ENCODE measurements around the gene DAAM1.

The DAAM1 gene

DNA sequence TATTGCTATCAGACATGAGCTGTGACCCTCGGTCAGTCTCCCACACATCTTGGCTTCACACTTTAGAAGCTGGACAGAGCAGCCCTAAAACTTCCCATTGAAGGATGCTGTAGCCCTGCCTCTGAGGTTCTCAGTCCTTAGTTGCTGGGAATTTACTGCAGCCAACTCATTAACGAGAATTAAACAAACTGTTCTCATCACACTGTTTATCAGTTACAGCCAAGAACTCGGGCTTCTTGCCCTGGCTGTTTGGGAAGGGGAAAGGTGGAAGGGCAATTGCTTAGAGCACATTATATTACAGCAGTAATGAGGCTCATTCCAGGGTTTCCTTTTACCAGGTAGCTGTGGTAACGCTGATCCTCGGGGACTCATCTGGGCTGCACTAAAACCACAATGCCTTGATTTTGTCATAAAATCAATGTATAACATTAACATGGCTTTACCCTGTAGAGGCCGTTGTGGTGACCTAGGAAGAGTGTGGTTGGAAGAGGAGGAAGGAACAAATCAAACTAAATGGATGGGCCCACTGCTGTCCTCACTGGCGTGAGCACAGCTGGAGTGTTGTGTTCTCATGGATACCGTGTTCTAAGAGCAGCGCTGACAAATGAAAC is 189.6 kb downstream of the DAAM1 start:
- DNase-seq: no peak

GRCh38 chr14:59389936-59390335 is 201.5 kb downstream of the DAAM1 start:
- no peak for DNase-seq

GRCh38 chr14:59391388-59391787 is 202.9 kb downstream of the DAAM1 start:
- DNase-seq: no peak

- no peak for DNase-seq
These were observed 205.8 kb downstream of the DAAM1 start for GRCh38 chr14:59394268-59394667.

DNA sequence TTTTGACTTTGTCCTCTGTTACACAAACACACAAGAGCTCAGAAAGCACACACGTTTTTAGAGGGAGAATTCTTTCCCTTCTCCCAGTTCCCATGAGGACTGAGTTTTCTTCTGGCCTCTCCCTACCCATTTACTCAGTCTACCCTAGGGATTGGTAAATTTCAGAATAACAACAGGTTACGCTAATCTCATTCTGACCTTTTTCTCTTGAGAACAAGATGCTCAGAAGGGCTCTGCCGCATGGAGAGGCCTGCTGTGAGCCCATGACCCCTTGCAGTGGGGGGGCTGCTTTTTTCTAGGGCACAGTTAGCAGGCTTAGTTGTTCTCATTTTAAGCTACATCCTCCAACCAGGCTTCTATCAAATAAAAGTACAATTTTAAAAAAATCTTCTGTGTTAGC is 207.2 kb downstream of the DAAM1 start:
- no peak for DNase-seq

- DNase-seq: no peak
These were observed 210.4 kb downstream of the DAAM1 start for GRCh38 chr14:59398841-59399240.

GRCh38 chr14:59406454-59407245 is 218.2 kb downstream of the DAAM1 start:
- no peak for DNase-seq

DNA sequence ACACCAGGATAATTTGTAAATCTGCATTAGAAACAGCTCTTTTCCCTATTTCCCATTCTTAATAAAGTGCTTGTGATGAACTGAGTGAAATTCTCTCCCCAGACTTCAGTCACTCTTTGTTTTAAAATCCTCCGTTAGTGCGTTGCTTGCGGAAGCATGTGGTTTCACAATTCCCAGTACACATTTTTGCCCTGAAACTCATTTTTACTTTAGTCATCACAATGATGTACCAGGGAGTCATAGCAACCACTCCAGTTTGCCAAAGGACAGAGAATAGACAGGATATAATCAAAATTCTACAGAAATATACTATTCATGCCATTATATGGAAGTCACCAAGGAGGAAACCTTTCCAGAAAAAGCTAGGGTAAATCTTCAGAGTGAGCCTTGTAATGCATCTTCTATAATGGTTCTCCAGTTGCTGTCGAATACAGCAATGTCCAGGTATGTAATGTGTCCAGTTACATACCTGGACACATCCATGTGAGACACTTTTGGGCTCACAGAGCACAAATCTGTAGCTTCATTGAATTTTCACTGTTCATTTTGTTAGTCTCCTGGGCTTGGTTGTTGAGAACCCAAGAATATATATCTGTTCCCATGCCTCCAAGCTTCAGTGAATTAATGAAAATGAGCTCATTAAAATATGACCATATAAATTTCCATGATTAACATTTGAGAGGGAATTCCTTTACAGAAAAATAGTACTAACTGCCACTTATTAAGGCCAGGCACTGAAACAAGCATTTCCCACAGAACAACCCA is 219.0 kb downstream of the DAAM1 start:
- no peak for DNase-seq

DNA sequence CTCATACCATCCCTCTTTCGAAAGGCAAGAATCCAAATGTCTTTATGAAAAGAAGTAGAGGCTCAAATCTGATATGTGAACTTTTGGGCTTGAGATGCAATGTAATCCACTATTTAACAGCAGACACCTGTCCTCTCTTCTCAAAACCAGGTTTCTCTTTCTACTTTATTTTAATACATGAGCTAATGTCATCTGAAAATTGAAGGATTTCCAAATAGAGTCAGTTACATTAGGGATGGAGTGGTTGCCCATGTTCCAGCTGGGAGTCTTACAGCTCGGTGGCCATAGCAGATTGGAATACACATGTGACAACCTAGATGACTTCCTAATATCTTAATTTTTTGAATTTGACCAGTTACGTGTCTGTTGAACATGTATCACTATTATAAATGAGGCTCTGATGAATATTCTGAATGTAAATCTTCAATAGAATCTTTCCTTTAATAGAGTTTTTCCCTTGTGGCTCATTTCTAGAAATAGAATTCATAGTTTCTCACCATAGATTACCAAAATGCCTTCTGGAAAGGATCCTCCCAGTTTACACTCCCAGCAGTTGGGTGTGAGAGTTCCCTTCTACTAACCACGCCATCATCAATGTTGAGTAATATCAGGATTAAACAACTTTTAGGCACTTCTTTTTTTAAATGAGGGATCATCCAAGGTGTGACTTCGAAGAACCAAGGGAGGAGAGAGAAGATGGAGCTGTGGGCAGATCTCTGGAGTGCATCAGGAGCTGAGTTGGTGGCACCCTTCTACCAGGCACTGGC is 227.6 kb downstream of the DAAM1 start:
- DNase-seq: no peak

GRCh38 chr14:59417311-59417710 is 228.8 kb downstream of the DAAM1 start:
- DNase-seq: no peak

GRCh38 chr14:59419303-59419702 is 230.8 kb downstream of the DAAM1 start:
- no peak for DNase-seq

Data from CD4-positive, alpha-beta T cell treated with Interferon gamma for 1 hour (primary cell).